HG03196 (cell line): ENCODE data around the gene CNIH2.

Experiments
- ATAC-seq: cut with Tn5 transposase; IDR thresholded peaks from one replicate; pipeline ENCODE4 v1.9.1; 2021; ENCODE audit not compliant: unreplicated experiment

The CNIH2 gene

DNA sequence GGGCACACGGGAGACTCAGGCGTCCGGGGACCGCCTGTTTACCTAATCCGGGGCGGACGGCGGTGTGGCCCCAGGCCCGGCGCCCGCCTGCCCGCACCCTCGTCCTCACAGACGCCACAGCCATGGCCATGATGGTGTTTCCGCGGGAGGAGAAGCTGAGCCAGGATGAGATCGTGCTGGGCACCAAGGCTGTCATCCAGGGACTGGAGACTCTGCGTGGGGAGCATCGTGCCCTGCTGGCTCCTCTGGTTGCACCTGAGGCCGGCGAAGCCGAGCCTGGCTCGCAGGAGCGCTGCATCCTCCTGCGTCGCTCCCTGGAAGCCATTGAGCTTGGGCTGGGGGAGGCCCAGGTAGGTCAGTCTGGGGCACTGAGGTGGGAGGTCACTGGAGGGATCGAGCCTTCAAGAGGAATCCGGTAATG, 19.5 kb upstream of the CNIH2 start:
- no peak for ATAC-seq

DNA sequence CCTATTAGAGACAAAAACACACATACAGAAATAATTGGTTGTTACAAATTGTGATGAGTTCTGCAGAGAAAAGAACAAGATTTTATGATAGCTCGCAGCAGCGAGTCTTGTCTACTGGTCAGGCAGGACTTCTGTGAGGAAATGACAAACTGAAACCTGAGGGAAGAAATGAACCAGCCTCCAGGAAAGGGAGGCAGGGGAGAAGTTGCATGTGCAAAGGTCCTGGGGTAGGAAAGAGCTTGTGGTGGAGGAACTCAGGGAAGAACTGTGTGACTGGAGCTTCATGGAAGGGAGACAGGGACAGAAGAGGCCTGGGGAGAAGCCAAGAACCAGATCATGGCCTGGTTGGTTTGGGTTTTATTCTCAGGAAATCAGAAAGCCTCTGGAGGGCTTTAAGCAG, 18.8 kb upstream of the CNIH2 start:
- ATAC-seq = no peak

- ATAC-seq = no peak
These were observed 18.0 kb upstream of the CNIH2 start for GRCh38 chr11:66259956-66260355.

GRCh38 chr11:66261578-66261977, 16.4 kb upstream of the CNIH2 start:
- ATAC-seq = no peak

- no peak for ATAC-seq
These were observed 15.8 kb upstream of the CNIH2 start for GRCh38 chr11:66262191-66262590.

- ATAC-seq = no peak
These were observed 15.3 kb upstream of the CNIH2 start for GRCh38 chr11:66262696-66263095.

DNA sequence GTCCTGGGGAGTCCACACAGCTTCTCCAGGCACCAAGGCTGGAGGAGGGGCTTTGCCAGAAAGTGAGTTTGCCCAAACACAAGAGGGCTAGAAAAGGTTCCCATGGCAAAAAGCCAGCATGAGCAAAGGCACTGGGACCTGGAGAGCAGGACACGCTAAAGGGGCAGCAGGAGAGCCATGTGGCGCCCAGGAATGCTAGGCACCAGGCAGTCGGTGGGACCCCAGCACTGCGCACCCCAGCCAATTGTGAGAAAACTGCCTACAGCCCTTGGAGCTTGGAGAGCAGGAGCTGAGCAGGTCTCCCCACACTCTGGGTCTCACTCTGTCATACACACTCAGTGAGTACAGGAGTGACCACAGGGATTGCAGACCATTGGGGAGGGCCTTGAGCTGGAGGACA, 14.7 kb upstream of the CNIH2 start:
- ATAC-seq = no peak

DNA sequence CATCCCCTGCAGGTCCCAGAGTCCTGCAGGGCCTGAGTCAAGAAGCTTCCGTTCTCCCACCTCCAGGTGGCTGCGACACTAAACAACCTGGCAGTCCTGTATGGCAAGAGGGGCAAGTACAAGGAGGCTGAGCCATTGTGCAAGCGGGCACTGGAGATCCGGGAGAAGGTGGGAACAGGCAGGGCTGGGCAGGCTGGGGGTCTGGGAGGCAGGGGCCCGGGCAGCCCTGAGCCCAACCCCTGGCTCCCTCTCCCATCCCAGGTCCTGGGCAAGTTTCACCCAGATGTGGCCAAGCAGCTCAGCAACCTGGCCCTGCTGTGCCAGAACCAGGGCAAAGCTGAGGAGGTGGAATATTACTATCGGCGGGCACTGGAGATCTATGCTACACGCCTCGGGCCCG, 14.2 kb upstream of the CNIH2 start:
- ATAC-seq = no peak

DNA sequence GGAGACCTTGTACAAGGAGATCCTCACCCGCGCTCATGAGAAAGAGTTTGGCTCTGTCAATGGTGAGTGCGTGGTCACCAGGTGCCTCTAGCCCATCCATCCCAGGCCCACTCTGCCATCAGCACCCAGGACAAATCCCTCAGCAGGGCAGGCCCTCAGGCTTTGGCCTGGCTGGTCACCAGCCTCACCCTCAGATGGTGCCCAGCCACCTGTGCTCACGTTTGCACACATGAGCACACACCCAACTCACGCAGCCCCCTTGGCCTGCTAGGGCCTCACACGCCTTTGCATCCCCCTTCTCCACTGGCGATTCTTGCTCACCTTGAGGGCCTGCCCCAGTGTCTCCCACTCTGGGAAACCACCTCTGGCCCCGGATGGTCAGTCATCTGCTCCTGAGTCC, 13.6 kb upstream of the CNIH2 start:
- ATAC-seq = no peak

- ATAC-seq = no peak
These were observed 13.1 kb upstream of the CNIH2 start for GRCh38 chr11:66264914-66265313.

DNA sequence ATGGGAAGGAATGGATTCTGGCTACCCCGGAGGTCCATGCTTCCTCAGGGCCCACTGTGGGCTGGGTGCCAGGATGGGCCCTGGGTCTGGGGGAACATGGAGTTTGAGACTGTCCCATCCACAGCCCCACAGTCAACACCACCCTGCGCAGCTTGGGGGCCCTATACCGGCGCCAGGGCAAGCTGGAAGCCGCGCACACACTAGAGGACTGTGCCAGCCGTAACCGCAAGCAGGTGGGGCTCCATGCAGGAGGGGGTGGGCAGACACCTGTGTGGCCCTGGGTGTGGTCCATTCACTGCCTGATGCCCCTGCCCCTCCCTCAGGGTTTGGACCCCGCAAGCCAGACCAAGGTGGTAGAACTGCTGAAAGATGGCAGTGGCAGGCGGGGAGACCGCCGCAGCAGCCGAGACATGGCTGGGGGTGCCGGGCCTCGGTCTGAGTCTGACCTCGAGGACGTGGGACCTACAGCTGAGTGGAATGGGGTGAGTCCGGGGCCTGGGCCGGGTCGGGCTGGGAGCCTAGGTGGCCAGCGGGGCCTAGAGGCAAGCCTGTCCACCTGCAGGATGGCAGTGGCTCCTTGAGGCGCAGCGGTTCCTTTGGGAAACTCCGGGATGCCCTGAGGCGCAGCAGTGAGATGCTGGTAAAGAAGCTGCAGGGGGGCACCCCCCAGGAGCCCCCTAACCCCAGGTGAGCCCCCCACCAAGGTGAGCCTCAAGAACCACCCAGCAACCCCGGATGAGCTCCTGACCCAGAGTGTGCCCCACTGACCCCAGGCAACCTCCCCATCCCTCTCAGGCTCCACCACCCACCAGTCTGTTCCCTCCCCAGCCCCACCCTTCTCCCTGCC, 12.2 kb upstream of the CNIH2 start:
- ATAC-seq = no peak

DNA sequence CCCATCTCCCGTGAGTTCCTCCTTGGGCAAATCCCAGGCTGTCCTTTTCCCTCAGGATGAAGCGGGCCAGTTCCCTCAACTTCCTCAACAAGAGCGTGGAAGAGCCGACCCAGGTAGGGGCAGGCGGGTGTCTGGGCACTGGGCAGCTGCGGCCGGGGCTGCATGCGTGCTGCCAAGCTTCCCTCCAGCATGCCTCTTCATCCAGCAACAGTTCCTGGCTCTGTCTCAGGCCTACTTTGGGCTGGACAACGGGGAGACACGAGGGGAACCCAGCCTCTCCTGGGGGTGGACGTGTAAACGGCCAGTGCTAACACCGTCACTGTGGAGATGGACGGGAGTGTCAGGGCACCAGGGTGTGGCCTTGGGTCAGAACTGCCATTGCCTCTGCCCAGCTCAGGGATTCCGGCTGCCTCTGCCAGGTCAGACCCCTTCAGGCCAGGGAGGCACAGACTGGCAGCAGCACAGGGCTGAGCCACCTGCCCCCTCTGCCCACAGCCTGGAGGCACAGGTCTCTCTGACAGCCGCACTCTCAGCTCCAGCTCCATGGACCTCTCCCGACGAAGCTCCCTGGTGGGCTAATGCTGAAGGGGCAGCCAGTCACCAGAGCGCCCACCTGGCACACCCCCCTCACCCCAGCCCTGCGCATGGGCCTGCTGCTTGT, 11.5 kb upstream of the CNIH2 start:
- ATAC-seq = no peak

GRCh38 chr11:66267039-66267378, 11.0 kb upstream of the CNIH2 start:
- no peak for ATAC-seq

GRCh38 chr11:66267379-66268243, 10.4 kb upstream of the CNIH2 start:
- peak; percentile 40 for ATAC-seq

DNA sequence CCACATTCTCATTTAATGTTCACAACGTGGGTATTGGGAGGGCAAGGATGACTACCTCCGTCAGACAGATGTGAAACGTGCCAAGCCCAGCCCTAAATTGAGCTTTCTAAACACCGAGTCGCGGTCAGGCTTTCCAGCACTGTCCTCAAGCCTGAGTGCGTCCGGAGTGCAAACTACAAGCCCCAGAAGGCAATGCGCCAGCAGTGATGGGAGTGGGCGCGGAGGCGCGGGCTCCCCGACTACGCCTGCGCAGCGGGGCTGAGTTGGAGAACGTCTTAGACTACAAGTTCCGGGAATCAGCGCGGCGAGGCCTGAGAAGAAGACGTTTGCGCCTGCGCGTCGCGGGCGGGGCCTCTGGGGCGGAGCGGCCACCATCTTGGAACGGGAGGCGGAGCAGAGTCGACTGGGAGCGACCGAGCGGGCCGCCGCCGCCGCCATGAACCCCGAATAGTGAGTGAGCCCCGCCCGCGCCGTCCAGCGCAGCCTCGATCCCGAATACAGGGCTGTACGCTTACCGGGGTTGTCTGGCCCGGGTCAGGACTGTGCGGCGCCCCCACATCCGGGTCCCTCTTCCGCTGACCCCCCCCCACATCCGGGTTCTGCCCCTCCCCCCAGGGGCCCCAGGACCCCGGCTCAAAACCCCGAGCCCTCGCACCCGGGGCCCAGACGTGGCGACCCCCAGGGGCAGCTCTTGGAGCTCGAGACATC, 9.6 kb upstream of the CNIH2 start, which contains the start of gene RAB1B:
Gene RAB1B (plus strand): TSS at position 396 of the 708 bp plus-strand sequence. CDS start 41 bp downstream, at position 437.
- peak; percentile 80 for ATAC-seq

- no peak for ATAC-seq
These were observed 8.7 kb upstream of the CNIH2 start for GRCh38 chr11:66268952-66269905.

- ATAC-seq = no peak
These were observed 6.2 kb upstream of the CNIH2 start for GRCh38 chr11:66271816-66272215.

DNA sequence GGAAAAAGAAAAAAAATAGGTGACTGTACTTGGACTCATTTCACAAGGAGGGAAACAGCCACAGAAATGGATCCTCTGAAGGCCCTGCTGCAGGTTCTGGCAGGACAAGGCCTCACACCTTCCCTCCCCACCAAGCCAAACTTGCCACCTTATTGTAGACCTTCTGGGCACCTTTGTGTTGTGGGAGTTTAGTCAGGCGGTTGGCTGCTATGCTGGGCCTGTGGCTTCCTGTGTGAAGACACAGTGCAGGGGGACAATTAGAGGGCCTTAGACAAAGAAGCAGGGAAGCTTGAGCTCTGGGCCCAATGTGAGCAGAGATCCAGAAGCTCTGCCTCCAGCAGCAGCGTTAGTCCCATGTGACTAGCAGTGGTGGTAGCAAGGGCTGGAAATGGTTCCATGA, 5.4 kb upstream of the CNIH2 start:
- no peak for ATAC-seq

DNA sequence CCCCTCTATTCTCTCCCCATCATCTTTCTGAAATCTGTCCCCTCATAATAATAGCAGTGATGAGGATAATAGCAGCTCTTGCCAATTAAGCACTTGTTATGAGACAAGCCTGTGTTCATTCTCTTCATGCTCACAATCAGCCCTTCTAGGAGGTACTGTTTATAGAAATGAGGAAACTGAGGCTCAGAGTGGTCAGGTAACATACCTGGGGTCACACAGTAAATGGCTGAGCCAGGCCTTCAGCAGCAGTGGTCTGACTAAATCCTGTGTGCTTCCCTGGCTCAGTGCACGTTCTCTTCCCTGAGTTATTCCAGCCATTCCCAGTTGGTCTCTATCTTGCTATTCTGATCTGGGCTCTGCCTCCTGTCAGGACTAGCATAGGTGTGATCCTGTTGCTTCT, 3.8 kb upstream of the CNIH2 start:
- ATAC-seq = no peak

DNA sequence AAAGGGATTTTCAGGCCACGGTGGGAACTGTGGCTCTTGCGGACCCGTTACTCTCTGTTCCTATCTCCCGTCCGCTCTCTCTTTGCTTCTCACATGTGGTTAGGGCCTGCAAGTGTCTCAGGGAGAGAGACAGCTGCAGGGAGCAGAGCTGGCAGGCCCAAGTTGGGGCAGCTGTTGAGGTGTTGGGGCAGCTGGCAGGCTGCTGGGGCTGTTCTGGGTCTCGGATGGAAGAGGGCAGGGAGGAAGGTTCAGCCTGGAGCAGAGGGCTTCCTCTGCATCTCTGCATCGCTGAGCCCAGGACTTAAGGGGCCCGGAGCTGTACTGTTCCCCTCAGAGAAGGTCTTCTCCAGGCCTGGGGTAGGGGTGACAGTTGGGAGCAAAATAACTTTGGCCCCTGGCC, 2.6 kb upstream of the CNIH2 start:
- ATAC-seq = no peak
